PC-9 (cell line): ENCODE data around the gene GUCY1A2.

Source experiments
- CTCF ChIP-seq: fragments of 200-600 bp; sonication (generic); conservative IDR thresholded peaks from 2 replicates; pipeline ENCODE4 v1.6.1; 2017; ENCODE audit warnings: mixed run types, antibody characterized with exemption, mild to moderate bottlenecking, moderate library complexity
- EZH2 ChIP-seq: fragments of 200-600 bp; sonication (generic); IDR thresholded peaks from 2 replicates; pipeline ENCODE4 v1.8.0; 2017; ENCODE audit warnings: antibody characterized with exemption, low read depth

GRCh38 chr11:106627694-106628093, 390.6 kb downstream of the GUCY1A2 start:
- TF ChIP-seq CTCF (no peak), EZH2 (no peak)
